Ectodermal cell (in vitro differentiated cells): ENCODE data around the gene NME9.

Source experiments
- H3K27ac ChIP-seq: 2 replicates; pipeline ENCODE4 v1.7.0; 2013; ENCODE audit warnings: mild to moderate bottlenecking, low read depth, low read length; ENCODE audit not compliant: insufficient read depth, poor library complexity, severe bottlenecking
- H3K27me3 ChIP-seq: 2 replicates; pipeline ENCODE4 v1.7.0; 2013; ENCODE audit warnings: mild to moderate bottlenecking, low read length; ENCODE audit not compliant: insufficient read depth, control insufficient read depth, poor library complexity, severe bottlenecking
- H3K36me3 ChIP-seq: one replicate; pipeline ENCODE4 v1.7.0; 2013; ENCODE audit warnings: low read length; ENCODE audit not compliant: control insufficient read depth, insufficient read depth
- H3K4me1 ChIP-seq: one replicate; pipeline ENCODE4 v1.7.0; 2013; ENCODE audit warnings: low read length; ENCODE audit not compliant: control insufficient read depth, insufficient read depth
- H3K4me3 ChIP-seq: 2 replicates; pipeline ENCODE4 v1.7.0; 2013; ENCODE audit warnings: low read depth, low read length, control low read depth; ENCODE audit not compliant: insufficient read depth
- H3K9me3 ChIP-seq: 2 replicates; pipeline ENCODE4 v1.7.0; 2013; ENCODE audit warnings: mild to moderate bottlenecking, low read length, moderate library complexity; ENCODE audit not compliant: control insufficient read depth
- WGBS, 2 experiments: methylation state at CpG; one replicate each; pipeline ENCODE4 v1.1.7; 2013; ENCODE audit warnings: missing lambda C conversion rate in 2 of 2; 5-methylcytosine and 5-hydroxymethylcytosine counted together

Gene NME9

GRCh38 chr3:138363322-138363721 lies 33.7 kb upstream of the NME9 start:
- Histone ChIP-seq H3K4me1 (peaks cover 6% of the 10 kb centered on the region), H3K9me3 (no peaks in the 10 kb centered on the region), H3K27ac (no peak overlapping the region), H3K36me3 (no peaks in the 10 kb centered on the region), H3K27me3 (no peaks in the 10 kb centered on the region), H3K4me3 (no peak overlapping the region)
- 91 to 95% methylated on average over 4 of the region's 4 CpGs for WGBS, 2 experiments

GRCh38 chr3:138362538-138362937 lies 32.9 kb upstream of the NME9 start:
- Histone ChIP-seq H3K36me3 (no peaks in the 10 kb centered on the region), H3K9me3 (no peaks in the 10 kb centered on the region), H3K4me3 (no peak overlapping the region), H3K27me3 (no peaks in the 10 kb centered on the region), H3K27ac (no peak overlapping the region), H3K4me1 (peaks cover 6% of the 10 kb centered on the region)
- 91% methylated on average over 7 of the region's 7 CpGs for WGBS, 2 experiments

GRCh38 chr3:138361561-138361971 lies 31.9 kb upstream of the NME9 start:
- no peak overlapping the region for H3K27ac ChIP-seq
- H3K27me3 ChIP-seq = no peaks in the 10 kb centered on the region
- H3K36me3 ChIP-seq = no peaks in the 10 kb centered on the region
- H3K4me3 ChIP-seq = no peak overlapping the region
- H3K4me1 ChIP-seq = peaks cover 15% of the 10 kb centered on the region
- 93 to 96% methylated on average over 7 of the region's 7 CpGs for WGBS, 2 experiments
- H3K9me3 ChIP-seq = no peaks in the 10 kb centered on the region

- H3K27me3 ChIP-seq = no peaks in the 10 kb centered on the region
- WGBS, 2 experiments = 93 to 96% methylated on average over 9 of the region's 9 CpGs
- H3K27ac ChIP-seq = no peak overlapping the region
- H3K9me3 ChIP-seq = no peaks in the 10 kb centered on the region
- no peaks in the 10 kb centered on the region for H3K36me3 ChIP-seq
- H3K4me1 ChIP-seq = peaks cover 17% of the 10 kb centered on the region
- H3K4me3 ChIP-seq = no peak overlapping the region
Observed at GRCh38 chr3:138360869-138361525, 31.3 kb upstream of the NME9 start.

GRCh38 chr3:138359919-138360868 lies 30.5 kb upstream of the NME9 start:
- H3K27ac ChIP-seq = no peak overlapping the region
- 95 to 96% methylated on average over 15 of the region's 15 CpGs for WGBS, 2 experiments
- no peaks in the 10 kb centered on the region for H3K36me3 ChIP-seq
- no peaks in the 10 kb centered on the region for H3K27me3 ChIP-seq
- H3K4me1 ChIP-seq = peaks cover 17% of the 10 kb centered on the region
- H3K9me3 ChIP-seq = no peaks in the 10 kb centered on the region
- no peak overlapping the region for H3K4me3 ChIP-seq

- Histone ChIP-seq H3K9me3 (no peaks in the 10 kb centered on the region), H3K4me3 (no peak overlapping the region), H3K36me3 (no peaks in the 10 kb centered on the region), H3K4me1 (peaks cover 17% of the 10 kb centered on the region), H3K27me3 (no peaks in the 10 kb centered on the region), H3K27ac (no peak overlapping the region)
- 86 to 92% methylated on average over 7 of the region's 7 CpGs for WGBS, 2 experiments
Observed at GRCh38 chr3:138359148-138359918, 29.7 kb upstream of the NME9 start.

GRCh38 chr3:138356730-138357405 lies 27.2 kb upstream of the NME9 start:
- H3K36me3 ChIP-seq = no peaks in the 10 kb centered on the region
- WGBS, 2 experiments = 61 to 63% methylated on average over 5 to 7 of the region's 7 CpGs
- H3K27ac ChIP-seq = no peak overlapping the region
- peaks cover 17% of the 10 kb centered on the region for H3K4me1 ChIP-seq
- H3K27me3 ChIP-seq = no peaks in the 10 kb centered on the region
- H3K4me3 ChIP-seq = no peak overlapping the region
- no peaks in the 10 kb centered on the region for H3K9me3 ChIP-seq

- no peak overlapping the region for H3K27ac ChIP-seq
- H3K9me3 ChIP-seq = no peaks in the 10 kb centered on the region
- H3K4me3 ChIP-seq = no peak overlapping the region
- H3K27me3 ChIP-seq = no peaks in the 10 kb centered on the region
- peaks cover 17% of the 10 kb centered on the region for H3K4me1 ChIP-seq
- no peaks in the 10 kb centered on the region for H3K36me3 ChIP-seq
- 78 to 94% methylated on average over 3 of the region's 3 CpGs for WGBS, 2 experiments
Observed at GRCh38 chr3:138355071-138355470, 25.4 kb upstream of the NME9 start.

- no peak overlapping the region for H3K27ac ChIP-seq
Observed at GRCh38 chr3:138354376-138354775, 24.7 kb upstream of the NME9 start.

More at GRCh38 chr3:138354376-138354775, 24.7 kb upstream of the NME9 start:
- Histone ChIP-seq H3K4me1 (peaks cover 17% of the 10 kb centered on the region), H3K9me3 (no peaks in the 10 kb centered on the region), H3K4me3 (no peak overlapping the region), H3K36me3 (no peaks in the 10 kb centered on the region), H3K27me3 (no peaks in the 10 kb centered on the region)
